Measurements from ENCODE around the gene SIK2. TPM values are rescaled to one million over a fixed set of nuclear protein-coding genes. Genes with fewer than 3 reads are reported as not detected.

Gene SIK2
- polyA plus RNA-seq, 1 donor from 2014 or later, result 9.0 TPM

GRCh38 chr11:111756097-111756496 lies 153.8 kb downstream of the SIK2 start:
- no peaks in the 10 kb centered on the region for H3K27me3 ChIP-seq (ENCODE audit: insufficient read depth, low read depth, low read length)
- H3F3A ChIP-seq (ENCODE audit: insufficient read depth, low read length, poor library complexity, severe bottlenecking), result no peaks in the 10 kb centered on the region
- peaks cover 16% of the 10 kb centered on the region for H3K36me3 ChIP-seq (ENCODE audit: insufficient read depth, low read length)
- no peak overlapping the region for H3K4me2 ChIP-seq (ENCODE audit: low read length)
- no peak overlapping the region for H2AFZ ChIP-seq (ENCODE audit: low read depth, low read length)
- H4K20me1 ChIP-seq (ENCODE audit: insufficient read depth), result no peaks in the 10 kb centered on the region
- H3K9me2 ChIP-seq (ENCODE audit: insufficient read depth, low read length), result no peaks in the 10 kb centered on the region
- no peak for TF ChIP-seq CTCF (IDR thresholded peaks at IDR 0.05; ENCODE audit: poor library complexity, severe bottlenecking)
- TF ChIP-seq TAF1 (IDR thresholded peaks at IDR 0.05; ENCODE audit: low read depth), result no peak
- TF ChIP-seq EP300 (conservative IDR thresholded peaks at IDR 0.05; ENCODE audit: poor library complexity, severe bottlenecking), result no peak
- TF ChIP-seq REST (IDR thresholded peaks at IDR 0.05; ENCODE audit: borderline replicate concordance), result no peak
- no peak for TF ChIP-seq SMC3 (conservative IDR thresholded peaks at IDR 0.05; ENCODE audit: poor library complexity)
- no peak for TF ChIP-seq EZH2 (IDR thresholded peaks at IDR 0.05; ENCODE audit: borderline replicate concordance, insufficient read depth, low read length, poor library complexity, severe bottlenecking)
- TF ChIP-seq MXI1 (conservative IDR thresholded peaks at IDR 0.05; ENCODE audit: poor library complexity, severe bottlenecking), result no peak
- TF ChIP-seq POLR2AphosphoS5 (IDR thresholded peaks at IDR 0.05), result no peak
- no peak for TF ChIP-seq RAD21 (conservative IDR thresholded peaks at IDR 0.05)
- H3K9ac ChIP-seq (ENCODE audit: low read length), result no peak overlapping the region
- H3K79me2 ChIP-seq (replicated peaks; ENCODE audit: insufficient read depth, low read length), result no peaks in the 10 kb centered on the region
- no peak overlapping the region for H3K4me3 ChIP-seq (ENCODE audit: low read length)
- H3K9me3 ChIP-seq (ENCODE audit: low read length), result no peaks in the 10 kb centered on the region
- no peak overlapping the region for H3K27ac ChIP-seq (ENCODE audit: low read length)

GRCh38 chr11:111759376-111759775 lies 157.1 kb downstream of the SIK2 start:
- Histone ChIP-seq H3K4me2 (ENCODE audit: low read length) (no peak overlapping the region), H4K20me1 (ENCODE audit: insufficient read depth) (no peaks in the 10 kb centered on the region), H3K79me2 (replicated peaks; ENCODE audit: insufficient read depth, low read length) (peaks cover 3% of the 10 kb centered on the region), H3F3A (ENCODE audit: insufficient read depth, low read length, poor library complexity, severe bottlenecking) (no peaks in the 10 kb centered on the region), H3K4me3 (ENCODE audit: low read length) (no peak overlapping the region), H3K9me3 (ENCODE audit: low read length) (no peaks in the 10 kb centered on the region), H3K36me3 (ENCODE audit: insufficient read depth, low read length) (peaks cover 16% of the 10 kb centered on the region), H3K9me2 (ENCODE audit: insufficient read depth, low read length) (no peaks in the 10 kb centered on the region), H2AFZ (ENCODE audit: low read depth, low read length) (no peak overlapping the region), H3K27ac (ENCODE audit: low read length) (no peak overlapping the region), H3K27me3 (ENCODE audit: insufficient read depth, low read depth, low read length) (no peaks in the 10 kb centered on the region), H3K9ac (ENCODE audit: low read length) (no peak overlapping the region)
- TF ChIP-seq REST (IDR thresholded peaks at IDR 0.05; ENCODE audit: borderline replicate concordance) (no peak), POLR2AphosphoS5 (IDR thresholded peaks at IDR 0.05) (no peak), EP300 (conservative IDR thresholded peaks at IDR 0.05; ENCODE audit: poor library complexity, severe bottlenecking) (no peak), EZH2 (IDR thresholded peaks at IDR 0.05; ENCODE audit: borderline replicate concordance, insufficient read depth, low read length, poor library complexity, severe bottlenecking) (no peak), CTCF (IDR thresholded peaks at IDR 0.05; ENCODE audit: poor library complexity, severe bottlenecking) (no peak), RAD21 (conservative IDR thresholded peaks at IDR 0.05) (no peak), SMC3 (conservative IDR thresholded peaks at IDR 0.05; ENCODE audit: poor library complexity) (no peak), TAF1 (IDR thresholded peaks at IDR 0.05; ENCODE audit: low read depth) (no peak), MXI1 (conservative IDR thresholded peaks at IDR 0.05; ENCODE audit: poor library complexity, severe bottlenecking) (no peak)

Data from neural cell (in vitro differentiated cells).